Glutamatergic neuron (in vitro differentiated cells): ENCODE data around the gene CDK6. TPM values are rescaled to one million over a fixed set of nuclear protein-coding genes. Genes with fewer than 3 reads are reported as not detected.
"Not testable (repeated sequence)": the region's sequence is repeated elsewhere in the genome, so short reads cannot be mapped to it uniquely, and the experiment has no call there.

Experiments used
- DNase-seq: peaks from one replicate; pipeline ENCODE4 v3.0.0; 2022
- H3K27ac Mint-ChIP-seq: one replicate; pipeline ENCODE4 v1.8.0; 2020; ENCODE audit warnings: mild to moderate bottlenecking, mixed read lengths, inconsistent platforms; ENCODE audit not compliant: unreplicated experiment
- H3K27me3 Mint-ChIP-seq: one replicate; pipeline ENCODE4 v1.8.0; 2020; ENCODE audit warnings: mild to moderate bottlenecking, moderate library complexity, mixed read lengths, inconsistent platforms; ENCODE audit not compliant: unreplicated experiment
- H3K36me3 Mint-ChIP-seq: one replicate; pipeline ENCODE4 v1.8.0; 2020; ENCODE audit warnings: mild to moderate bottlenecking, mixed read lengths, inconsistent platforms; ENCODE audit not compliant: unreplicated experiment
- H3K4me1 Mint-ChIP-seq: one replicate; pipeline ENCODE4 v1.8.0; 2020; ENCODE audit warnings: mild to moderate bottlenecking, low read depth, mixed read lengths, inconsistent platforms; ENCODE audit not compliant: unreplicated experiment
- H3K4me3 Mint-ChIP-seq: one replicate; pipeline ENCODE4 v1.8.0; 2020; ENCODE audit warnings: mild to moderate bottlenecking, mixed read lengths, inconsistent platforms; ENCODE audit not compliant: unreplicated experiment
- H3K9me3 Mint-ChIP-seq: one replicate; pipeline ENCODE4 v1.8.0; 2020; ENCODE audit warnings: mild to moderate bottlenecking, moderate library complexity, mixed read lengths, inconsistent platforms; ENCODE audit not compliant: unreplicated experiment
- total RNA-seq: library from RNA; stranded (reverse); fragmentation: NEBNext Ultra II Directional; extraction: Animal tissue kit (Norgen Biotek cat#: 25700); gene quantifications from one replicate; pipeline ENCODE4 v1.2.1, GENCODE V29; 2021; ENCODE audit not compliant: unreplicated experiment
- TF ChIP-seq, protein P1 (sequence below): fragments of 200-600 bp; sonication (generic); IDR thresholded peaks from one replicate; pipeline ENCODE4 v1.5.0; 2021; ENCODE audit not compliant: partially characterized antibody, unreplicated experiment

Gene CDK6
- total RNA-seq, 1 donor from 2014 or later, result 111 TPM

DNA sequence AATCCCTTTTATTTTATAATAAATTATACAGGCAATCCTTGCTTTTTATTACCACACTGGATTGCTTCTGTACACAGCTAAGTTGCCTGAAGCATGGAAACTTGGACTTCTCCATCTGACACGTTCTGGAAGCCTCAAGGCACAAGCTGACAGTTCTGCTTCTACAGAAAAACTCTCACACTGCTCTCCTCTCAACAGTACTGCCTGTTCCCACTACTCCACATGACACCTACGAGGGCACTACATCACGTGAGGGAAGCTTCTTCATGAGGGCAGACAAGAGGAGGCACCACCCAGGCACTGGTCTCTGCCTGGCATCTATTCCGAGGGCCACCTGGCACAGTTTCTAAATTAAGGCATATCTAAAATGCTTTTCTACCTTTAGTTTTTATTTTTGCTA, 229.4 kb downstream of the CDK6 start:
- Mint-ChIP-seq H3K4me3 (no peak overlapping the region), H3K27me3 (no peaks in the 10 kb centered on the region), H3K36me3 (no peaks in the 10 kb centered on the region), H3K9me3 (no peaks in the 10 kb centered on the region), H3K27ac (no peak overlapping the region), H3K4me1 (no peaks in the 10 kb centered on the region)
- TF ChIP-seq, protein P1, sequence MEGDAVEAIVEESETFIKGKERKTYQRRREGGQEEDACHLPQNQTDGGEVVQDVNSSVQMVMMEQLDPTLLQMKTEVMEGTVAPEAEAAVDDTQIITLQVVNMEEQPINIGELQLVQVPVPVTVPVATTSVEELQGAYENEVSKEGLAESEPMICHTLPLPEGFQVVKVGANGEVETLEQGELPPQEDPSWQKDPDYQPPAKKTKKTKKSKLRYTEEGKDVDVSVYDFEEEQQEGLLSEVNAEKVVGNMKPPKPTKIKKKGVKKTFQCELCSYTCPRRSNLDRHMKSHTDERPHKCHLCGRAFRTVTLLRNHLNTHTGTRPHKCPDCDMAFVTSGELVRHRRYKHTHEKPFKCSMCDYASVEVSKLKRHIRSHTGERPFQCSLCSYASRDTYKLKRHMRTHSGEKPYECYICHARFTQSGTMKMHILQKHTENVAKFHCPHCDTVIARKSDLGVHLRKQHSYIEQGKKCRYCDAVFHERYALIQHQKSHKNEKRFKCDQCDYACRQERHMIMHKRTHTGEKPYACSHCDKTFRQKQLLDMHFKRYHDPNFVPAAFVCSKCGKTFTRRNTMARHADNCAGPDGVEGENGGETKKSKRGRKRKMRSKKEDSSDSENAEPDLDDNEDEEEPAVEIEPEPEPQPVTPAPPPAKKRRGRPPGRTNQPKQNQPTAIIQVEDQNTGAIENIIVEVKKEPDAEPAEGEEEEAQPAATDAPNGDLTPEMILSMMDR, result no peak
- no peak for DNase-seq

DNA sequence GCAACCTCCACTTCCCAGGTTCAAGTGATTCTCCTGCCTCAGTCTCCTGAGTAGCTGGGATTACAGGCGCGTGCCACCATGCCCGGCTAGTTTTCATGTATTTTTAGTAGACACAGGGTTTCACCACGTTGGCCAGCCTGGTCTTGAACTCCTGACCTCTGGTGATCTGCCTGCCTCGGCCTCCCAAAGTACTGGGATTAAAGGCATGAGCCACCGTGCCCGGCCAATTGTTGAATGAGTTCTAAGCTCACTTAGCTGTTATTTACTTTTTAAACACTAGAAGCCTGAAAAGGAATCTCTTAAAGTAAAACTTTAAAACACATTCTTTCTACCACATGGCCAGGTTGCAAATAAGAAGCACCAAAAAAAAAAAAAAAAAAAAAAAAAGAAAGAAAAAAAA, 231.9 kb downstream of the CDK6 start:
- DNase-seq, H3K27me3 Mint-ChIP-seq, H3K4me3 Mint-ChIP-seq, H3K36me3 Mint-ChIP-seq, H3K27ac Mint-ChIP-seq, H3K9me3 Mint-ChIP-seq, H3K4me1 Mint-ChIP-seq: not testable (repeated sequence)

DNA sequence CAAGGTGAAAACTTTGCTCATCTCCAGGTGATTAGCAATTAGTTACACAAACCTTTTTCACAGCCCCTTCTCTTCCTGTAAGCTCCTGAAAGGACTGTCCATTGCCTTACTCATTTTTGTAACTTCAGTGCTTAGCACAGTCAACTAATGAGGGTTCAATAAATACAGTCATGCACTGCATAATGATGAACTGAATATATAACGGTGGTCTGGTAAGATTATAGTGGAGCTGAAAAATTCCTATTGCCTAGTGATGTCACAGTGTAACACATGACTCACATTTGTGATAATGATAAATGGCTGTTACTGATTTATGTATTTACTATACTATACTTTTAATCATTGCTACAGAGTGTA, 233.3 kb downstream of the CDK6 start:
- no peak for DNase-seq
- TF ChIP-seq, protein P1, result no peak
- Mint-ChIP-seq H3K4me1 (no peaks in the 10 kb centered on the region), H3K27ac (no peak overlapping the region), H3K4me3 (no peak overlapping the region), H3K27me3 (no peaks in the 10 kb centered on the region), H3K36me3 (no peaks in the 10 kb centered on the region), H3K9me3 (no peaks in the 10 kb centered on the region)

DNA sequence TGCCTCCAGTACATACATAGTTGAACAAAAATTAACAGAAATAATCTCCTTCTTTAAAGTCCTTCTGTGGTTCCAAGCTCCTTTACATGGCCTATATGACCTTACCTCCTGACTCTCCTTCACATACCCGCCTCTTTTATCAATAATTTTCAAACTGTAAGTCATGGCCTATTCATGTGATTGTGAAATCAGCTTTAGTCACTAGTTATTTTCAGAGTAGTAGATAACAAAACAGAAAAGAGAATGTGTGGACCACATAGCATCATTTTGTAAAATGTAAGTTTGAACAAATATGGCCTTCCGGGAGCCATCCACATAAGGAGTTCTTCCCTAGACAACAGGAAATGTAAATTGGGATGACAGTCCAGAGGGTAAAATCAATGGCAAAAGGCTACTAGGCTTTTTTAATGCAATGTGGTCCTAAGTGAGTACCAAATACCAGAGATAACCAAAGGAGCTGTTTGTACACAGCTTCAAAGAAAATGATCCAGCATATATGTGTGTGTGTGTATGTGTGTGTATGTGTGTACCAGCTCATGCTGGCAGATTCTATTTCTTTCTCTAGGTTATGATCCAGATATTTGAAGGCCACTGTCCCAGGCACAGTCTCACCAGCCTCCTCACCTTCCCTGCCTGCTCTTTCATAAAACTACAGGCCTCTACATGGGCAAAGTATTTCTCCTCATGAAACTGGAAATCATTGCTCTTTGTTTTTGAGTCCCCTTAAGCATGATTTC, 233.9 kb downstream of the CDK6 start:
- no peak overlapping the region for H3K27ac Mint-ChIP-seq
- DNase-seq, result no peak
- TF ChIP-seq, protein P1, result no peak

DNA sequence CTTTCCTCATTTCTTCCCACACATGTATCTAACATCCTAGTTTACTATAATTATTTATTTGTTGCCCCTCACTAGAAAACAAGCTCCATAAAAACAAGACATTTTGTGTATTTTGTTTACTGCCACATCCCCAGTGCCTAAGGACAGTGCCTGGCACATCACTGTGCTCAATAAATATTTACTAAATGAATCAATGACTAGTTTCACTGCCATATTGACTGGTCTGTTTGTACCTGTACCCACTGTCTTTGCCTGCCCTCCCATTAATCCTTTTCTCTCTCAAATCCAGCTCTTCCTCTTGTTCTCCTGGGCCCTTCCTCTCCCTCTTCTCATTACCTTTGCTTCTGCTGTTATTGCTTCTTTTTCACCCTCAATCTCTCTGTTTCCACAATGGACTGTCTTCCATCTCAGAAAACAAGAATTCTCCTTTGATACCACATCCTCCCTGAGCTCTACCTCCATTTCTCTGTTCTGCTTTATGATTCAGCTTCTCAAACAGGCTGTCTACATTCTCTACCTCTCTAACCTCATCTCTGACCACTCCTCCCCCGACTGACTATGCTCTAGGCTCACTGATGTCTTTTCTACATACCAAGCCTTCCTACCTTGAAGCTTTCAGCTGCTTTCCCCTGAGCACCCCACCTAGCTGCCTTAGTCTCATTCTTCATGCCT, 237.9 kb downstream of the CDK6 start:
- DNase-seq, result no peak
- Mint-ChIP-seq H3K4me1 (no peaks in the 10 kb centered on the region), H3K27ac (no peak overlapping the region), H3K4me3 (no peak overlapping the region), H3K9me3 (no peaks in the 10 kb centered on the region), H3K36me3 (no peaks in the 10 kb centered on the region), H3K27me3 (no peaks in the 10 kb centered on the region)
- TF ChIP-seq, protein P1, result no peak

More for the DNA sequence above, 233.9 kb downstream of the CDK6 start:
- no peaks in the 10 kb centered on the region for H3K9me3 Mint-ChIP-seq
- H3K4me1 Mint-ChIP-seq, result no peaks in the 10 kb centered on the region
- H3K36me3 Mint-ChIP-seq, result no peaks in the 10 kb centered on the region
- H3K27me3 Mint-ChIP-seq, result no peaks in the 10 kb centered on the region
- no peak overlapping the region for H3K4me3 Mint-ChIP-seq
